T-helper 2 cell (primary cell): ENCODE results near the gene WDR45B.
A peak's percentile ranks its signal among the peaks of the same experiment; 100 is the strongest.

Experiments
- DNase-seq, 5 experiments: peaks; one replicate each; pipeline versions ENCODE4 v3.0.0 to v3.0.0-alpha.2; 2012 to 2022

Gene WDR45B

DNA sequence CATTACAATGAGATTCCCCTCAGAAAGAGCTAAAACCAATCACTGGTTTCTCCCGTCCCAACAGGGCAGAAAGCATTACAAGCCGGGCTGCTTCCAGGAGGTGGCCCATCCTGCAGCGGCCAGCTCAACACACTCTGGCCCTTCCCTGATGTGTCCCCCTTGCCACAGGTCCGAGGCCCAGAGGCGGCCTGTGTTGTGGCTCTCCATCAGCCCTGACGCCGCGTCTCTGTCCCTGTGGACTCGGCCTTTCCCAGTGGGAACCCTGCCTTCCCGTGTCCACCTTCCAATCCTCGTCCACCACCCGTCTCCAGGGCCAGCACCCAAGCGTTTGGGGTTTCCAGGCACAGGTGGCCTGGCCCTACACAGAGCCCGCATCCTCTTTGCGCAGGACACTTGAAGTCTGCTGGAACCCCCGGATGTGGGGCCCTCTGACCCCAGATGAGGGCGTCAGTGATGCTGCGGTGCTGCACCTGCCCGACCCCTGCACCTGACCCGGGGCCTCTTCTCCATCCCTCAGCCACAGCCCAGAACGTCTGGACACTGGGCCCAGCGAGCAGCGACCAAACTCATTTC is 29.2 kb upstream of the WDR45B start:
- DNase-seq: no peak

DNA sequence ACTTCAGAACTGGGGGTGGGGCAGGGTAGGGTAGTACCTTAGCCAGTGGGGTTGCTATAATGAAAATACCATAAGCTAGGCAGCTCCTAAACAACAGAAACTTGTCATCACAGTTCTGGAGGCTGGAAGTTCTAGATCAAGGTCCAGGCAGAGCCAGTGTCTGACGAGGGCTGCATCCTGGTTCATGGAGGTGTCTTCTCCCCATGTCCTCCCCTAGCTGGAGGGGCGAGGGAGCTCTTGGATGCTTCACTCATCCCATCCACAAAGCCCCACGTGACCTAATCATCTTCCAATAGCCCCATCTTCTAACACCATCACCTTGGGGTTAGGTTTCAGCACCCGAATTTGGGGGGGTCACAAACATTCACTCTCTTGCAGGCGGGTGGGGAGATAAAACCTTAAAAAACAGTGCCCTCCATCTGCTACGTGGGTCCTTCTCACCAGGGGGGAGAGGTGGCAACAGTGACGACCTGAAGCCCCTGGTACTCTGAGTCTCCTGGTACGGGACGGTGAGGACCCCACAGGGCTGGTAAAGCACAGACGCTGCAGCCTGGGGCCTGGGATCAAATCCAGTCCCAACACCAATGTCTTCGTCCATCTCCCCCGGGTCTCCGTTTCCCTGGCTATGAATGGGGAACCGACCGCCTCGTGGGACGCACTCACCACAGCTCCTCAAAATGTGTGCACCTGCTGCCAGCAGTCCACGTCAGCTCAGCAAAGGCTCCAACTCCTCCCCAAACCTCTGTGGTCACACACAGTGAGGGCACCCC is 27.4 kb upstream of the WDR45B start:
- DNase-seq: no peak

DNA sequence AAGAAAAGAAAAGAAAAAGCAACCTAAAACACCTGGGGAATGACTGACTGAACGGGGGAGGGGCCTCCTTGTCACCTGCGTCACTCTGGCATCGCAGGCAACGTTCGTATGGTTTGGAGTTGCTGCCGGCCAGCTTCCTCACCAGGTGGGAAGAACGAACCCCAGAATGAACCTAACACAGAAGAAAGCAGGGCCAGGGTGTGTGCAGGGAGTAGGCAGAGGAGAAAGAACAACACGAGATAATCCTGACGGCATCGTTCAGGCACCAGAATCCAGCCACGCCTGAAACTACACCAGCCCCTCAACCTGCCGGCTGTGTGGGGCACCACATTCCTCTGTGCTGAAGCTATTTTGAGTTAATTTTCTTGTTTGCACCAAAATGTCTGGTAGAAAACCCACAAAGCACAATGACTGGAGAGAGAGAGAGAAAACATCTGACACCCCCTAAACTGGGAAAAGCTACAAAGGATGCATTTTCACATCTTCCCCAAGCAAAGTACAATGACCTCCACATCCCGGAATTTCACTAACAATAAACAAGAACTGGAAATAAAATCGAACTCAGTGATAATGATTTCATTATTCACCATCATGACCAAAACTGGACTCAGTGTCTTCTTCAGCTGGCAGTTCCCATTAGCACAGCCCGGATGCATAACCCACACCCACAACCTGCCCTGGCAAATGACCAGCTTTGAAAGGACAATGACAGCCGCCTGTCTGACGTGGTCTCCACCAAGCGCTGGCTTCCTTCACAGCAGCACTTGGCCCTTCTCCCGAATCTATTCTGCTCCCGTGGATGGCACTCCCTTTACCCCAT is 26.6 kb upstream of the WDR45B start:
- DNase-seq: no peak

DNA sequence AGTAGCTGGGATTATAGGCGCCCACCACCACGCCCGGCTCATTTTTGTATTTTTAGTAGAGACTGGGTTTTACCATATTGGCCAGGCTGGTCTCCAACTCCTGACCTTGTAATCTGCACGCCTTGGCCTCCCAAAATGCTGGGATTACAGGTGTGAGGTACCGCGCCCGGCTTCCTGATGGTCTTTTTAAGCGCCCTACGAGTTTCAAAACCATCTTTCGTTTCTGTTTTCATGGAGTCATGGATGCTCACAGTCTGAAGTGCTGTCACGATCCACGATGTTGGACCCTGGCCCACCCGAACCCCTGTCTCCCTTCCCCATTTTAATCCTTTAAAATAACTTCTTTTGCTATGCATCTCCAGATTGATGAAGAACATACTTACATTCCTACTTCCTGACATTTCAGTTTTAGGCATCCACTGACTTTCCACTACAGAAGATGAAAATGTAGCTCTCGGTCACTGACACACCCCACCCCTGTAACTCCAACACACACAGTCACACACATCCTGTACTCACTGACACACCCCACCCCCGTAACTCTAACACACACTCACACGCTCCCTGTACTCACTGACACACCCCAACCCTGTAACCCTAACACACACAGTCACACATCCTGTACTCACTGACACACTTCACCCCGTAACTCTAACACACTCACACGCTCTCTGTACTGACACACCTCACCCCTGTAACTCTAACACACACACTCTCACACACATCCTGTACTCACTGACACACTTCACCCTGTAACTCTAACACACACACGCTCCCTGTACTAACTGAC is 22.6 kb upstream of the WDR45B start:
- DNase-seq: no peak

DNA sequence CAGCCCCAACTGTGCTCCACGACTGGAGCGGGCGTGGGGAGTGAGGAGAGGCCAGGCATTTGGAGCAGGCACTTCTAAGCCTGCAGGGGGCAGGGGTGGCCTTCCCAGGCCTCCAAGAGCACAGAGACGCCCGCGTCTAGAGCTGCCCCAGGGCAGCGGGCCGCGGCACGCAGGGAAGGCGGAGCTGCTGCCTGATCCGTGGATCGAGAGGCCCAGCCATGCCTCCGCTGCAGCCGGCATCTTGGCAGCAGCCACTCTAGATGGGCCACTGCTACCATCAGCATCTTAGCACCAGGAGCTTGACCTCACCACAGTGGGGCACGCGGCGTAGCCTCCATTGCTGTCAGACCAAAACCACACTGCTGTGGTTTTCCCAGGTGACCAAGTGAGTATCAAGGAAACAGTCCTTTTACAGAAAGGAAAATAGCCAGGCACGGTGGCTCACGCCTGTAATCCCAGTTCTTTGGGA is 20.4 kb upstream of the WDR45B start:
- peak in 1 of 5 experiments; percentile 49 for DNase-seq

DNA sequence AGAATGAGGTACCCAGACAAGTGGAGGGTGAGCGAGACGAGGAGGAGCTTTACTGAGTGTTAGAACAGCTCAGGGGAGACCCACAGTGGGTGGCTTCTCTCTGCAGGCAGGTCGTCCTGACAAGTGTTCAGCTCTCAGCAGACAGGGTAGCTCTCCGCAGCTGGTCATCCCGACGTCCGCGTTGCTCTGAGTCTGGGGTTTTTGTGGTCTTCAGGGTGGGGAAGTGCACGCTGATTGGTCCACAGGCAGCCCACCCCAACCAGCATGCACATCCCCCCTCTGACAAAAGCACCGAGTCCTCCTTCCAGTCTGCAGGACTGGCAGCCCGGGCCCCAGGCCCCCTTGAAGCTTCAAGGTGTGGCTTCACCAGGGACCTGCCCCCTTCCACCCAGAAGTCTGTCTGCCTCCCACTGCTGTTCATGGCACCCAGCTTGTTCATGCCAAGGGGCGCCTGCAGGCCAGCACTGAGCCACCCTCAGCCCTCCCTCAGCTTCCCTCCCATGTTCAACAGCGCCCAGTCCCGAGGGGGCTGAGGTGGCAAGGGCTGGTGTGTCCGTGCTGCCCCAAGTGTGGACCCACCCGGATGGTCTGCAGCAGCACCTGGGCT is 19.9 kb upstream of the WDR45B start:
- DNase-seq: no peak

DNA sequence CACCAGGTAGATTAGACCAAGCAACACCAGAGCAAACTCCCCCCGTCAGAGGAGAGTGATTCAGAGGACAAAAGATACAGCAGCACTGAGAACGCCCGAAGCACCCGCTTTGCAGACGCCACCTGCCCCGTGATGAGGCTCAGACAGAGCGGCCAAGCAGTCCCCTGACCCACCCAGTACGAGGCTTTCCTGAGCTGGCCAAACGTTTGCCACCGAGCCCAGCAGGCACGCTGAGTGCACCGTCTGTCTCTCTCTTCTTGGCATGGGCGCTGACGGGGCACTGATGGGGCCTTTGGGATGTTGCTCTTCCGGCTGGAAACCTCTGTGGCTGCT is 19.4 kb upstream of the WDR45B start:
- no peak for DNase-seq

DNA sequence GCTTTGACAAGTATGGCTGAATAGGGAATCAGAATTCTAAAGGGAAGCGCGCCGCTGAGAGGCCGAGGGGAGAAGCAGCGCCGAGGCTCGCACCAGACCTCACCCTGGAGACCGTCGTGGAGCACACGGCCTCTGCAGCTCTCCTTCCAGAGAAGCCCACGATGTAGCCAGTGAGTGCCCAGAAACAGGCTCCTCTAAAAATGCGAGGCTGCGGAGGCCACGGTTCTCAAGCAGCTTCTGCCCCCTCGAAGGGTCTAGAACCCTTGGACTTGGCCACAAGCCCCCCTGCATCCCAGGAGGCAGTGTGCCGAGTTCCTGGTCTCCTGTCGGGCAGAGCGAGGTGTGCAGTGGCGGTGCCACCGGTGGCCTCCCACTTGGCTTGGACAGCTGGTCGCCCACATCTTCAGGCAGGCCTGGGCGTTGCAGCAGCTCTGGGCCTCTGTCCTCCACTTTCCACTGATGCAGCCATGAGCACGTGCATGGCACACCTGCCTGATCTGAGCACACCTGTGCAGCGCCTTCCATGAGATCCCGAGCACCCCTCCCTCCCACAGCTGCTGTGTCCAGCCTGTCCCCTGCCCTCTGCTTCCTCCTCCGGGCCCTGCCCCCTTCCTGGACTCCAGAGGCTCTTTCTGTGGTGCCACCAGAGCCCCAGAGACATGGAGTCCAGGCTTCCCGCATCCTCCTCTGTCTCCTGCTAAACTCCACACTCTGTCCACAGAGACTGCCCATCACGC is 18.9 kb upstream of the WDR45B start:
- DNase-seq: no peak

DNA sequence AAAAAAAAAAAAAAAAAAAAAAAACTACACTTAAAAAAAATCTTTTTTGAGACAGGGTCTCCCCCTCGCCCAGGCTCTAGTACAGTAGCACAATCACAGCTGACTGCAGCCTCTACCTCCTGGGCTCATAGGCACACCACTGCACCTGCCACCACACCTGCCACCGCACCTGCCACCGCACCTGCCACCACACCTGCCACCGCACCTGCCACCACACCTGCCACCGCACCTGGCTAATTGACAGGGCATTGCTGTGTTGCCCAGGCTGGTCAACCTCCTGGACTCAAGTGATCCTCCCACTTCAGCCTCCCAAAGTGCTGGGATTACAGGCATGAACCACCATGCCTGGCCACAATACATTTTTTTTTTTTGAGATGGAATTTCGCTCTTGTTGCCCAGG is 17.6 kb upstream of the WDR45B start:
- DNase-seq: no peak

DNA sequence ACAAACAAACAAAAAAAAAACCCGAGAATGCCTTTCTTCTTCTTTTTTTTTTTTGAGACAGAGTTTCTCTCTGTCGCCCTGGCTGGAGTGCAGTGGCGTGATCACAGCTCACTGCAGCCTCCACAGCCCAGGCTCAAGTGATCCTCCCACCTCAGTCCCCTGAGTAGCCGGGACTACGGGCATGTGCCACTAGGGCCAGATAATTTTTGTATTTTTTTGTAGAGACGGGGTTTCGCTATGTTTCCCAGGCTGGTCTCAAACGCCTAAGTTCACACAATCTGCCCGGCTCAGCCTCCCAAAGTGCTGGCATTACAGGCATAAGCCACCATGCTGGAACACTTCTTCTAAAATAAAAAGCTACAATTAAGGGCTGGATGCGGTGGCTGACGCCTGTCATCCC is 17.0 kb upstream of the WDR45B start:
- DNase-seq: no peak

DNA sequence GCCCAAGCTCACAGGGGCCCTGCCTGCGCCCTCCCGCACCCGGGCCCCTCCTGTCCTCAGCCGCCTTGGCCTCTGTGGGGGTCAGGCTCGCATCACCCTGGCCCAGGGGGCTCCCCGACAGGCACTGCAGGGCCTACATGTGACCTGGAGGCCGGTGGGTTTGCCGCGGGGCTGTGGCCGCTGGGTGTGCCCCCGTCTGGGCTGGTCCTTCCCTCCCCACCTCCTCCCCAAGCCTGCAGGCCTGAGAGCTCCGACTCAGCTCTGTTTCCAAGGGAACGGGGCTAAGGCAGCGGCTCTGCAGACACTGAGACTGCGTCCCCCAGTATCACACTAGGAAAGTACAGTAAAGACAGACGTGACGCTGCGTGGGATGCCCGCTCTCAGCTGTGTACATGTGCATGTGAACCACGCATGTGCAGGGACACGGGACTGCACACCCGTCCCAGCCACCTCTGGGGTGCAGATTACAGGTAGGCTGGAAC is 16.5 kb upstream of the WDR45B start:
- DNase-seq: no peak

DNA sequence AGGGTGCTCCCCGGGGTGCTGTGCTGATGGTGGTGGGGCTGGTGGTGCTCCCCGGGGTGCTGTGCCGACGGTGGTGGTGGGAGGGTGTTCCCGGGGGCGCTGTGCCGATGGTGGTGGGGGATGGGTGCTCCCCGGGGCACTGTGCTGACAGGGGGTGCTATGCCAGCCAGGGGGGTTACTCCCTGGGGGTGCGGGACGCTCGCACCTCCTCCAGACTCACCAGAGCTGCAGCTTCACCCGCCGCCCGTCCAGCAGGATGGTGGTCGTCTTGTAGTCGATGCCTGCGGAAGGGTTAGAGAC is 16.0 kb upstream of the WDR45B start:
- DNase-seq: no peak

DNA sequence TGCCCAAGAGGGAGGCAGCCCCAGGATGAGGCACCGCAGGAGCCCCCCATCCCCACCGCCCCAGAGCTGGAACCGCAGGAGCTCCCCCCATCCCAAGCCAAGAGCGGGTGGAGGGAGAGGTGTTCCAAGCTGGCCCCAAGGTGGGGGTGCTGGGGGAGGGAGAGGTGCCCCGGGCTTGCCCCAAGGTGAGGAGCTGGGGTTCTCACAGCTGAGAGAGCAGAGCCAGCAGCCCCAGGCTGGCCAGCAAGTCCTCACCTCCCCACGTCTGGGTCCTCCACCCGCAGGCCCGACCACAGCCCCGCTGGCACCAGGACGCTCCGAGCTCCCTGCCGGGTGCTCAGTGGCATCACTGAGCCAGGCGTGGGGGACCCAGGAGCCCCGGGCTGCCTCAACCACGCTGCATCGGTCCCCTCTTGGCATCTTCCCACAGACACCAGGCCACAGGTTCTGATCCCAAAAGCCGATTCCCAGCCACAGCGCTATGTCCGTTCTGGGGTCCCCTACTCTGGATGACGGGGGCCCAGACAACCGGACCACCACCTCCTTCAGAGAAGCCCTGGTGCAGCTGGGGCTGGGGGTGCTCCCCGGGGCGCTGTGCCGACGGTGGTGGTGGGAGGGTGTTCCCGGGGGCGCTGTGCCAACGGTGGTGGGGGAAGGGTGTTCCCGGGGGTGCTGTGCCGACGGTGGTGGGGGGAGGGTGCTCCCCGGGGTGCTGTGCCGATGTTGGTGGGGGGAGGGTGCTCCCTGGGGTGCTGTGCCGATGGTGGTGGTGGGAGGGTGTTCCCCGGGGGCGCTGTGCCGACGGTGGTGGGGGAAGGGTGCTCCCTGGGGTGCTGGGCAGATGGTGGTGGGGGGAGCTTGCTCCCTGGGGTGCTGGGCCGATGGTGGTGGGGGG is 15.4 kb upstream of the WDR45B start:
- no peak for DNase-seq

DNA sequence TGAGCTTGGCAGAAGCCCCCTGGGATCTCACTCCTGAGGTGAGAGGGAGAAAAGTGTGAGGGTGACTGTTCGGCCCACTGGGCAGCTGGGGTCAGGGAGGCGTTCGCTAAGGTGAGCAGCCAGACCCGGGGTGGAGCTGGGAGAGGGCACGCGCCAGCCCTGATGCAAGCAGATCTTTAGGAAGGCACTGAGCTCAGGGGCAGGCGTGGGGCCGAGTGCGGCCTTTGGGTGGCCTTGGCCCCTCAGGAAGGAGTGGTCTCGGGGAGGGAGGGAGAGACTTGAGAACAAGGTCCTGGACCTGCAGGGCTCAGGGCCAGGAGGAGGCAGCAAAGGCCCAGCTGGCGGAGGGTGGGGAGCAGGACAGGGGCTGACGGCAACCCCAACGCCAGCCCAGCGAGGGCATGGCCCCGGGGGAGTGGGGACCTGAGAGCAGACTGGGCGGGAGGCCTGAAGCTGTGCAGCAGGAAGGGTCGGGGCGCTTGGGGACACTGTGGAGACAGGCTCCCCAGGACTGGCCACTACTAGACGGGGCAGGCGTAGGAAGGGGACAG is 14.5 kb upstream of the WDR45B start:
- DNase-seq: no peak

DNA sequence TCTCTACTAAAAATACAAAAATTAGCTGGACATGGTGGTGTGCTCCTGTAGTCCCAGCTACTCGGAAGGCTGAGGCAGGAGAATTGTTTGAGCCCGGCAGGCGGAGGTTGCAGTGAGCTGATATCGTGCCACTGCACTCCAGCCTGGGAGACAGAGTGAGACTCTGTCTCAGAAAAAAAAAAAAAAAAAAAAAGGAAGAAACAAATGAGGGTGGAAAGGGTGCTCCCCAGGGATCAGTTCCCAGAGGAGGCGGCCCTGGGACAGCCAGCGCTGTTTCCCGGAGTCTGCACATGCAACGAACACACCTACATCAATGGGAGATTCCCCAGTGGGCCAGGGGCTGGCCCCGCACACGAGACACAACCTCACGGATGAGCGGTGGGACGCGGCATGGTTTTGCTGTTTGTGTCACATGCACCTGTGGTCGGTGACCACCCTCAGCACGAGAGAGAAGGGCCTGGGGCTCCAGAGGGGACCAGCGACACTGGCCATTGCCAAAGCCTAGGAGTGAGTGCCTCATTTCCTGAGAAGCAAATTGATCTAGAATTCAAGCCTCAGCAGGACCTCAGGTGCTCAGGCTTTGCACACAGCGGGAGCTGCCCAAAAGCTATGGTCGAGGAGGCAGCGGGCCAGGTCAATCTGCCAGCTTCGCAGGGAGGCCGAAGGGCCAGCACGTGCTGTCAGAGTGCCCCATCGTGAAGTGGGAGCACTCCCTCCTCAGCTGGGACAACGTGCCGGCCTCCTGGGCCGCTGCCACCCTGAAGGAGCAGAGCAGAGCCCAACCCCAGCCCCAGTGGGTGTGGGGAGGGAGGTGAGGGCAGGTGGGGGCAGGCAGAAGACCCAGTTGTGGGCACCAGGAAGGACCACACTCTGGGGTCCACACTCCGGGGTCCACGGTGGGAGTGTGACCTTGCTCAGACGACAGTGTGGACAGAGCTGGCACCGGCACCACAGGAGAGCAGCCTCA is 13.8 kb upstream of the WDR45B start:
- DNase-seq: no peak

DNA sequence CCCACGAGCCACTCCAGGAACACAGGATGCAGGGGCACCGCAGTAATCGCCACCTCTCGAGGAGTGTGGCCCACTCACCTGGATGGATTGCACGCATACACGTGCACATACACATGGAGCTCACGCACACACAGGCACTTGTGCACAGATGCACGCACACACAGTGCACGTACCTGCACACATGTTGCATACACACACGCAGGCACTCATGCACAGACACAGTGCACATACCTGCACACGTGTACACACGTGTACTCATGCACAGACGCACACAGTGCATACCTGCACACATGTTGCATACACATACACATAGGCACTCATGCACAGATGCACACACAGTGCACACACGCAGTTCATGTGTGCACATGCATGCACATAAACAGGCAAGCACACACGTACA is 11.6 kb upstream of the WDR45B start:
- DNase-seq: no peak

DNA sequence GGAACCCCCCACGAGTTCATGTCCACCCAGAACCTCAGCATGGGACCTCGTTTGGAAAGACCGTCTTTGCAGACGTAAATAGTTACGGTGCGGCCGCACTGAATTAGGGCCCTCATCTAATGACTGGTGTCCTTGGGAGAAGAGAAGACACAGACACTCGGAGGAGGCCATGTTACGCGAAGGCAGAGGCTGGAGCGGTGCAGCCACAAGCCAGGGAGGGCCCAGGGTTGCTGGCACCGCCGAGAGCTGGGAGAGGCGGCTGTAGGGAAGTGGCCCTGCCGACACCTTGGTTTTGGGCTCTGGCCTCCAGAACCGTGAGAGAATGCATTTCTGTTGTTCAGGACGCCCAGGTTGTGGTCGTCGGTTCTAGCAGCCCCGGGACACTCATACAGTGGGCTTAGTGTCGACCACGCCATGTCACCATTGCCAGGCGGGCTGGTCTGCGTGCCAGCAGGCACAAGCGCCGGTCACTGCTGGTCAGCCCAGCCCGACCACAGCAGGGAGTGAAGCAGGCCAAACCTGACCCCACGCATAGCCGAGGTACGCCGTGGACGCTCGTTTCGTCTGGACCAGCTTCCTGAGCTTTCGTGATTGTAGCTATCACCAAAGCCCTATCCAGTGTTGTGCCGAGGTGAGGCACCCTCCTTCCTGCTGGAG is 10.7 kb upstream of the WDR45B start:
- no peak for DNase-seq

DNA sequence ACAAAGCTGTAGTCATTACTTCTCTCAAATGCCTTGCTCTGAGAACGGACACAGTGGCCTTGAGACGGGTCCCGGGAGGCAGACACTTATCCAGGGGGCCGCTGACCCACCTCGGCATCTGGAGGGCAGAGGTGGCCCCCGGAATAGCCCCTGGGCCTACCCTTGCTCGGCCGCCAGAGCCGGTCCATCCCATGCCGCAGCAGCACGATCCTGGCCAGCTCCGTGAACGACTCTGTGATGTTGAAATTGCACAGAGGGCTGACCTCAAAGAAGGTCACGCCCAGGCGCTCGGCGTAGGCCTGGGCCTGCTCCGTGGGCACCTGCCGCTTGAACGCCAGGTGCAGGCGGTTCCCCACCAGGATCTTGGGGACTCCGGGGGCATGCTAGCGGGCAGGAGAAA is 10.1 kb upstream of the WDR45B start:
- DNase-seq: no peak

DNA sequence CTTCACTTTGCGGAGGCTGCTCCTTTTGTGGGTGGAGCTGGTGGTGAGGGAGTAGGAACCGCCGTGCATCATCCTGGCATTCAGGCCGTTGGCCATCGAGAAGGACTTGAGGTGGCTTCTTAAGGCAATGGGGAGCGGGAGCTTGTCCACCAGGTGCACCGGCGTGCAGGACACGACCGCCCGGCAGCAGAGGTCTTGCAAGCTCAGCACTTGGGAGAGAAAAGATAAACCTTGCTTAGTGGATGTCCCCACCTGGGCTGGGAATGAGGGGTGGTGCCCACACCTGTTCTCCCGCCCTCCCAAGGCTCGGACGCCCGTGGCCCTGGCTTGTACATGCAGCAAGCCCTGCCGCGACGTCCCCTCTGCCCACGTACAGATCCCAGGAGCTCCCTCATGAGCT is 9.7 kb upstream of the WDR45B start:
- no peak for DNase-seq
